AG09319 (cell line): ENCODE data around the gene SLC25A41.

Experiments used
- DNase-seq: peaks from one replicate; pipeline ENCODE4 v3.0.0-alpha.2; 2010; ENCODE audit warnings: low read depth; ENCODE audit errors: extremely low read depth
- TF ChIP-seq, protein P1 (sequence below): IDR thresholded peaks from 2 replicates; pipeline ENCODE4 v1.5.1; 2011; ENCODE audit warnings: low read depth, mild to moderate bottlenecking, inconsistent platforms, low read length, moderate library complexity

SLC25A41 gene

DNA sequence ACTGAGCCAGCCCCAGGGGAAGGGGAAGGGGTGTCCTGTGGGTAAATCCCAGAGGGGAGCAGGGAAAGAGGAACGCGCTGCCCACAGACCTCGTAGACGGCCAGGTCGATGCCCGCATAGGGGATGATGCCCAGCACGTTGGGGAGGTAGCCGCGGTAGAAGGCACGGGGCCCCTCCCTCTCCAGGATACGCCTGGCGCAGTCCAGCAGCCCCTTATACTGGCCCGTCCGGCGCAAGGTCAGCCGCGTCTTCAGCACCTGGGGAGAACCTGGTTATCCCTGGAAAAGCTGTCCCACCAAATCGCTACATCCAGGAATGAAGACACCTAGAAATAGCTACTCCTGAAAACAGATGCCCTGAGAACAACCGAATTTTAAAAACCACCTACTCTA is 18.7 kb upstream of the SLC25A41 start:
- TF ChIP-seq, protein P1, sequence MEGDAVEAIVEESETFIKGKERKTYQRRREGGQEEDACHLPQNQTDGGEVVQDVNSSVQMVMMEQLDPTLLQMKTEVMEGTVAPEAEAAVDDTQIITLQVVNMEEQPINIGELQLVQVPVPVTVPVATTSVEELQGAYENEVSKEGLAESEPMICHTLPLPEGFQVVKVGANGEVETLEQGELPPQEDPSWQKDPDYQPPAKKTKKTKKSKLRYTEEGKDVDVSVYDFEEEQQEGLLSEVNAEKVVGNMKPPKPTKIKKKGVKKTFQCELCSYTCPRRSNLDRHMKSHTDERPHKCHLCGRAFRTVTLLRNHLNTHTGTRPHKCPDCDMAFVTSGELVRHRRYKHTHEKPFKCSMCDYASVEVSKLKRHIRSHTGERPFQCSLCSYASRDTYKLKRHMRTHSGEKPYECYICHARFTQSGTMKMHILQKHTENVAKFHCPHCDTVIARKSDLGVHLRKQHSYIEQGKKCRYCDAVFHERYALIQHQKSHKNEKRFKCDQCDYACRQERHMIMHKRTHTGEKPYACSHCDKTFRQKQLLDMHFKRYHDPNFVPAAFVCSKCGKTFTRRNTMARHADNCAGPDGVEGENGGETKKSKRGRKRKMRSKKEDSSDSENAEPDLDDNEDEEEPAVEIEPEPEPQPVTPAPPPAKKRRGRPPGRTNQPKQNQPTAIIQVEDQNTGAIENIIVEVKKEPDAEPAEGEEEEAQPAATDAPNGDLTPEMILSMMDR: no peak

DNA sequence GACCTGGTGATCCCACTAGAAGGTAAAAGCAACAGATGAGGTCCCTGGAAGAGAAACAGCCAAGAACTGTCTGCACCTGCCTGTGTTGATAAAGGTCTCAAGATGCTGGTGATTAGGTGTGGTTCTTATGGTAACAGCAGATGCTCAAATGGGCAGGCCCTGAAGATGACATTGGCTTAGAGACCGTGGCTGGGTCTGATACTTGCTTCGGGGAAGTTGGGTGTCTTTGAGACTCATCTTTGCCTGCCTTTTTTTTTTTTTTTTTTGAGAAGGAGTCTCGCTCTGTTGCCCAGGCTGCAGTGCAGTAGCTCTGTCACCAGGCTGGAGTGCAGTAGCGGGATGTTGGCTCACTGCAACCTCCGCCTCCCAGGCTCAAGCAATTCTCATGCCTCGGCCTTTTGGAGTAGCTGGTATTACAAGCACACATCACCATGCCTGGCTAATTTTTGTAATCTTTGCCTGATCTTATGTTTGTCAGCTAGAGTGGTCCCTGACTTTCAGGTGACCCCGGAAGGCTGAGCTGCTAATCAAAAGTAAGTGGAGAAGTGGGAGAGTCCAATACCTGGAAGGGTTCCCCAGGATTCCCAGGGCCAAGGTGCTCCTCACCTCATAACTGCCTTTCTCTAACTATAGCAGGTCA is 18.1 kb upstream of the SLC25A41 start:
- TF ChIP-seq, protein P1: no peak
- DNase-seq: no peak

More for the DNA sequence above, 18.7 kb upstream of the SLC25A41 start:
- DNase-seq: no peak

DNA sequence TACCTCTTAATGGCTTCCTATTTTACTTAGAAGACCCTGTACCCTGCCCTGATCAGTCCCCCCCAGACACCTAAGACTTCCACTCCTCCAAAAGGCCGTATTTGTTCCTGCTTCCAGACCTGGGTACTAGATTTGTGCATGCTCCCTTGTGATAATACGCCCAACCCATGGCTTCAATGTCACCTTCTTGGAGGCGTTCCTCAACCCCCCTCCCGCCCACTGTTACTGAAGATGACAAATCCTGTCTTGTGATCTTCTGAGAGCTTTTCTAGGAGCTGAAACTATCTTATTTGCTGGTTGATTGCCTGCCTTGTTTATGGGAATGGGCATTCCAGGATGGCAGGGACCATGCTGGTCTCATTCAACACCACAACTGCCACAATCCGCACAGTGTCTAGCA is 16.6 kb upstream of the SLC25A41 start:
- no peak for DNase-seq
- TF ChIP-seq, protein P1: no peak

DNA sequence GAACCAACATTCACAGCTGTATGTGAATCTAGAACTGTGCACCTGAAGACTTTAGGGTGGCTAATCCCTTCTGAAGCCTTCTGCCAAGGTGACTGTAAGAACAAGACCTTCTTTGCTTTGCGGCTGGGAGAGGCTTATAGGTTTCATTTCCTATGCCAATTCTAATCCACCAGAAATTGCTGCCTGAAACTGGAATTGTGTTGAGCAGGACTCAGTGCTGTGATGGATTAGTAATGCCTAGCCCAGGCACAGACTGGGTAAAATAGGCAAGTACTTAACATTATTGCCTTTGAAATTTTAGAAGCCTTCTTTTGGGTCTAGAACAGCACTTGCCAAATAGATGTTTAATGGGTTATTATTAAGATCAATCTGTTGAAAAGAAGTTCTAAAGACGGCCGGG is 14.5 kb upstream of the SLC25A41 start:
- TF ChIP-seq, protein P1: no peak
- no peak for DNase-seq

DNA sequence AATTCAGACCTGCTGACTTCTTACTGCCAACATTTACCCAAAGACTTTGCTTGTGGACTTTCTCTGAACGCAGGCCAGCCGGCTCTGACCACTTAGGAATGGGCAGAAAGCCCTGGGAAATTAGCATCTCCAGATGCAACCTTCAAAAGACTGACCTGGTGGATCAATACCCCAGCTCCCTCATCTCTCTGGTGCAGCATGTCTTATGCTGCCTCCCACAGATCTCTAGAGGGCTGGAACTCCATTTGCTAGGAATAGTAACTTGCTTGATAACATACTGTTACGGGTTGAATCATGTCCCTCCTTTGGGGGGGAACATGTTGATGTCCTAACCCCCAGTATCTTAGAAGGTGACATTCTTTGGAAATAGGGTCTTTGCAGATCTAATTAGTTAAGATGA is 12.9 kb upstream of the SLC25A41 start:
- TF ChIP-seq, protein P1: no peak
- DNase-seq: no peak

DNA sequence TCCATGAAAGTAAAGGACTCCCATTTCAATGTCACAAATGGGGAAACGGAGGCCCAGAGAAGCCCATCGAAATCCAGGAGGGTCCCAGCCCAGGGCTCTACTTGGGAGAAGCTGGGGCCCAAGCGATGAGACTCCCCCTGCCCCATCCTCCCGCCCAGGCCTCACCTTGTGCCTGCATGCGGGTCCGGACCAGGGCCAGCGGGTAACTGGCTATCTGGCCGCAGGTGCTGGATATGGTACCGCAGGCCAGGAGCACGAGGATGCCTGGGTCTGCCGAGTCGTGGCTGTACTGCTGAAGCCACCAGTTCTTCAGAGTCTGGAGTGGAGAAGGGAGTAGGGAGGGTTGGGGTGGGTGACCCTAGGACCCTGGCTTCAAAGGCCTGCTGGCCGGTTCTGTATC is 10.4 kb upstream of the SLC25A41 start:
- TF ChIP-seq, protein P1: no peak

DNA sequence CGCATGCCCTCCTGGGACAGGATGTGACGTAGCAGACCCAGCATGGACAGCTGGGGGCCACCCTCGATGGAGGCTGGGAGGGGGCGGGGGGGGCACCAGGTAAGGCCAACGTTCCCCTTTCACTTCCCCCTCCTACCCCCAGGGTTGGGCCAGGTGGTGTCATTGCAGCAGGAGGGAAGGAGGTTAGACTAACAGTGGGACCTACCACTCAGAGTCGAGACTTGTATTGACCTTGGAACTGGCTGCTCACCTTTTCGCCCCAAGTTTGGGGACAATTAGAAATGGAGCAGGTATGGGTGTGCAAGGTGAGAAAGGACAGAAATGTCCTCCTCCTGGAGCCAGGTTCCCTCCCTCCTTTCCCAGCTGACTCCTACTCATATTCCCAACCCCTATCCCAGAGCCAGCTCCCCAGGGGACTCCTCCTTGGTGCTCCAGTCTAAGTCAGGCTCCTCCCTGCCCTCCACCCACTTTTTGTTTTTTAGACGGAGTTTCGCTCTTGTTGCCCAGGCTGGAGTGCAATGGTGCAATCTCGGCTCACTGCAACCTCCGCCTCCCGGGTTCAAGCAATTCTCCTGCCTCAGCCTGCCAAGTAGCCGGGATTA is 8.6 kb upstream of the SLC25A41 start:
- TF ChIP-seq, protein P1: no peak
- no peak for DNase-seq

More for the DNA sequence above, 10.4 kb upstream of the SLC25A41 start:
- no peak for DNase-seq
